SKM-1 (cell line): ENCODE results near the gene PLCB1.
A peak's percentile ranks its signal among the peaks of the same experiment; 100 is the strongest.

ENCODE experiments used
- DNase-seq: peaks from one replicate; lab custom pipeline; 2025; ENCODE audit not compliant: unreplicated experiment; lab: John Stamatoyannopoulos, UW

Gene PLCB1

GRCh38 chr20:8296536-8296935 lies 164.5 kb downstream of the PLCB1 start:
- no peak for DNase-seq

- DNase-seq, result no peak
Measured at GRCh38 chr20:8298426-8299043, 166.5 kb downstream of the PLCB1 start.

- DNase-seq, result no peak
Measured at GRCh38 chr20:8299921-8300320, 167.9 kb downstream of the PLCB1 start.

GRCh38 chr20:8301655-8302054 lies 169.6 kb downstream of the PLCB1 start:
- no peak for DNase-seq

- no peak for DNase-seq
Measured at GRCh38 chr20:8303651-8304050, 171.6 kb downstream of the PLCB1 start.

GRCh38 chr20:8304124-8304816 lies 172.2 kb downstream of the PLCB1 start:
- DNase-seq, result no peak

- DNase-seq, result peak; percentile 4
Measured at GRCh38 chr20:8305449-8305978, 173.4 kb downstream of the PLCB1 start.

GRCh38 chr20:8306937-8307336 lies 174.9 kb downstream of the PLCB1 start:
- DNase-seq, result no peak

GRCh38 chr20:8309634-8310033 lies 177.6 kb downstream of the PLCB1 start:
- DNase-seq, result no peak

GRCh38 chr20:8310618-8311017 lies 178.6 kb downstream of the PLCB1 start:
- no peak for DNase-seq

GRCh38 chr20:8313073-8313472 lies 181.0 kb downstream of the PLCB1 start:
- DNase-seq, result no peak

- no peak for DNase-seq
Measured at GRCh38 chr20:8315639-8316573, 183.8 kb downstream of the PLCB1 start.

GRCh38 chr20:8317448-8317847 lies 185.4 kb downstream of the PLCB1 start:
- DNase-seq, result no peak

GRCh38 chr20:8318965-8319625 lies 187.0 kb downstream of the PLCB1 start:
- DNase-seq, result no peak

GRCh38 chr20:8320306-8320705 lies 188.2 kb downstream of the PLCB1 start:
- DNase-seq, result no peak

- no peak for DNase-seq
Measured at GRCh38 chr20:8321001-8321400, 188.9 kb downstream of the PLCB1 start.

- DNase-seq, result no peak
Measured at GRCh38 chr20:8322662-8323217, 190.7 kb downstream of the PLCB1 start.

- no peak for DNase-seq
Measured at GRCh38 chr20:8326191-8326590, 194.1 kb downstream of the PLCB1 start.

GRCh38 chr20:8326899-8327298 lies 194.8 kb downstream of the PLCB1 start:
- no peak for DNase-seq

- no peak for DNase-seq
Measured at GRCh38 chr20:8328189-8328588, 196.1 kb downstream of the PLCB1 start.

GRCh38 chr20:8330319-8330784 lies 198.3 kb downstream of the PLCB1 start:
- DNase-seq, result no peak
